ENCODE data around the gene ADCK2. TPM values are rescaled to one million over a fixed set of nuclear protein-coding genes. Genes with fewer than 3 reads are reported as not detected.
"Not testable (repeated sequence)": the region's sequence is repeated elsewhere in the genome, so short reads cannot be mapped to it uniquely, and the experiment has no call there.

The ADCK2 gene
- total RNA-seq, 1 donor from 2014 or later: 12.4 TPM

DNA sequence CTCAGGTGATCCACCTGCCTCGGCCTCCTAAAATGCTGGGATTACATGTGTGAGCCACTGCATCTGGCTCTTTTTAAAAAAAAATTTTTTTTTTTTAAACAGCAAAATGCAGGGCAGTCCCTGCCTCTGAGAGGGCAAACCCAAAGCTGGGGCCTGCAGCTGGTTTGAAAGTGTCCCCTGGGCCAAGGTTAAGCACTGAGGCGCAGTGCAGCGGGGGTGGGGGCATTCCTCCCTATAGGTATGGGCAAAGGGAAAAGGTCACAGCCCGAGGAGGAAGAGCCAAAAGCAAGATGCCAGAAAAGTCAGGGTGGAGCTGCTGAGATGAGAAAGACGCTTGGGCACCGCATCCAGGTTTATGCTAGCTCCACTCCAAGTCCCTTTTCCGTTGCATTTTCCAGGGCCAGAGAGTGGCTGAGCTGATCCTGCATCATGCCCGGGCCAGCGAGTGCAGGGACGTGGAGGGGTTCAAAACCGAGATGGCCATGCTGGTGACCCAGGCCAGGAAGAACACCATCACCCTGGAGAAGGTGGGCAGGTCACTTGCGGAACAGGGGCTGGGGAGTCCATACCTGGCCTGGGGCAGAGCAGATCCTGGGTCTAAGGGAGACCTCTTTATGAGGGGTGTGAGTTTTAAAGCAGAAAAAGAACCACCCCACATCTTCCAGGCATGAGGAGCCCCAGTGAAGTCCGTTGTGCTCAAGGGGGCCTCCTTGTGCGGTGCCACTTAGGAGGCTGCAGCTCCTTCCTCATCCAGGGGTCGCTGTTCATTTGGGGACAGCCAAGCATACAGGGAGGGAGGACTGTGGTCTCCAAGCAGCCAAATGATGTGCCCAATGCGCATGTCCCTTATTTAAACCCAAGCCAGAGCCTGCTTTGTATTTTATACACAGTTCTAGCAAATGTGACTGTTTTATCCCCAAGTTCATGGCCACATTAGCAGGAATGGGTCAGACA lies 16.7 kb downstream of the ADCK2 start:
- TF ChIP-seq EZH2 (IDR thresholded peaks at IDR 0.05; ENCODE audit: insufficient read depth, low read length) (no peak), CTCF (IDR thresholded peaks at IDR 0.05; ENCODE audit: insufficient read depth, low read depth, low read length) (no peak)
- no peaks in the 10 kb centered on the region for H3K4me1 ChIP-seq (ENCODE audit: insufficient read depth, low read length)
- H3K36me3 Mint-ChIP-seq (ENCODE audit: low read depth, unreplicated experiment): peaks cover 9% of the 10 kb centered on the region
- no peak overlapping the region for H2AFZ ChIP-seq (ENCODE audit: low read depth, low read length)
- no peaks in the 10 kb centered on the region for H3K27me3 ChIP-seq (ENCODE audit: insufficient read depth, low read length)
- peaks cover 2% of the 10 kb centered on the region for H3K9me3 Mint-ChIP-seq (ENCODE audit: unreplicated experiment)
- FAIRE-seq (no peak), DNase-seq (ENCODE audit: low read depth) (no peak)
- H3K4me3 ChIP-seq (ENCODE audit: insufficient read depth, low read depth, low read length): no peak overlapping the region
- no peaks in the 10 kb centered on the region for H3K36me3 ChIP-seq (ENCODE audit: insufficient read depth, low read length)
- no peaks in the 10 kb centered on the region for H3K79me2 ChIP-seq (ENCODE audit: insufficient read depth, low read length)
- H3K4me2 ChIP-seq (ENCODE audit: low read length): no peak overlapping the region
- H3K9me3 ChIP-seq (ENCODE audit: insufficient read depth, low read depth, low read length): no peaks in the 10 kb centered on the region
- no peaks in the 10 kb centered on the region for H4K20me1 ChIP-seq (ENCODE audit: insufficient read depth, low read length)
- H3K27ac ChIP-seq (ENCODE audit: low read depth, low read length): no peak overlapping the region
- no peak overlapping the region for H3K9ac ChIP-seq (ENCODE audit: low read length)
- H3K4me3 Mint-ChIP-seq (ENCODE audit: unreplicated experiment): no peak overlapping the region
- H3K27me3 Mint-ChIP-seq (ENCODE audit: low read depth, unreplicated experiment): no peaks in the 10 kb centered on the region
- H3K4me1 Mint-ChIP-seq (ENCODE audit: low read depth, unreplicated experiment): no peaks in the 10 kb centered on the region
- H3K27ac Mint-ChIP-seq (ENCODE audit: unreplicated experiment): no peak overlapping the region

- H3K4me1 Mint-ChIP-seq (ENCODE audit: low read depth, unreplicated experiment): peaks cover 6% of the 10 kb centered on the region
- H3K4me3 ChIP-seq (ENCODE audit: insufficient read depth, low read depth, low read length): no peak overlapping the region
- H3K9ac ChIP-seq (ENCODE audit: low read length): no peak overlapping the region
- DNase-seq (ENCODE audit: low read depth) (no peak), FAIRE-seq (no peak)
- H3K4me3 Mint-ChIP-seq (ENCODE audit: unreplicated experiment): no peak overlapping the region
- no peaks in the 10 kb centered on the region for H3K27me3 Mint-ChIP-seq (ENCODE audit: low read depth, unreplicated experiment)
- H3K36me3 ChIP-seq (ENCODE audit: insufficient read depth, low read length): no peaks in the 10 kb centered on the region
- no peaks in the 10 kb centered on the region for H3K27me3 ChIP-seq (ENCODE audit: insufficient read depth, low read length)
- H3K27ac Mint-ChIP-seq (ENCODE audit: unreplicated experiment): no peak overlapping the region
- TF ChIP-seq CTCF (IDR thresholded peaks at IDR 0.05; ENCODE audit: insufficient read depth, low read depth, low read length): no peak
- TF ChIP-seq EZH2 (IDR thresholded peaks at IDR 0.05; ENCODE audit: insufficient read depth, low read length): no peak
- H3K27ac ChIP-seq (ENCODE audit: low read depth, low read length): no peak overlapping the region
- H4K20me1 ChIP-seq (ENCODE audit: insufficient read depth, low read length): no peaks in the 10 kb centered on the region
- peaks cover 8% of the 10 kb centered on the region for H3K36me3 Mint-ChIP-seq (ENCODE audit: low read depth, unreplicated experiment)
- H3K79me2 ChIP-seq (ENCODE audit: insufficient read depth, low read length): no peaks in the 10 kb centered on the region
- H3K9me3 ChIP-seq (ENCODE audit: insufficient read depth, low read depth, low read length): no peaks in the 10 kb centered on the region
- H2AFZ ChIP-seq (ENCODE audit: low read depth, low read length): no peak overlapping the region
- peaks cover 2% of the 10 kb centered on the region for H3K9me3 Mint-ChIP-seq (ENCODE audit: unreplicated experiment)
- no peak overlapping the region for H3K4me2 ChIP-seq (ENCODE audit: low read length)
- H3K4me1 ChIP-seq (ENCODE audit: insufficient read depth, low read length): peaks cover 8% of the 10 kb centered on the region
These were observed 18.8 kb downstream of the ADCK2 start for GRCh38 chr7:140691376-140692045.

DNA sequence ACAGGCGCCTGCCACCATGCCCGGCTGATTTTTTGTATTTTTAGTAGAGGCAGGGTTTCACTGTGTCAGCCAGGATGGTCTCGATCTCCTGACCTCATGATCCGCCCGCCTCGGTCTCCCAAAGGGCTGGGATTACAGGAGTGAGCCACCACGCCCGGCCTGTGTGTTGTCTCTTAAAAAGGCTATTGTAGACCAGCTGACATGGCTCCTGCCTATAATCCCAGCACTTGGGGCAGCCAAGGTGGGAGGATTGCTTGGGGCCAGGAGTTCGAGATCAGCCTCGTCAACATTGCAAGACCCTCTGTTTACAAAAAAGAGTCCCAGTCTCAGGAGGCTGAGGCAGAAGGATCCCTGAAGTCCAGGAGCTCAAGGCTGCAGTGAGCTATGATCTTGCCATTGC lies 21.1 kb downstream of the ADCK2 start:
- H3K4me1 ChIP-seq (ENCODE audit: insufficient read depth, low read length); H3K27ac Mint-ChIP-seq (ENCODE audit: unreplicated experiment); H3K9ac ChIP-seq (ENCODE audit: low read length); H3K36me3 ChIP-seq (ENCODE audit: insufficient read depth, low read length); H3K27me3 Mint-ChIP-seq (ENCODE audit: low read depth, unreplicated experiment); H3K9me3 Mint-ChIP-seq (ENCODE audit: unreplicated experiment); H3K27me3 ChIP-seq (ENCODE audit: insufficient read depth, low read length); H3K4me3 Mint-ChIP-seq (ENCODE audit: unreplicated experiment); H3K27ac ChIP-seq (ENCODE audit: low read depth, low read length); H3K9me3 ChIP-seq (ENCODE audit: insufficient read depth, low read depth, low read length); H2AFZ ChIP-seq (ENCODE audit: low read depth, low read length); H3K36me3 Mint-ChIP-seq (ENCODE audit: low read depth, unreplicated experiment); DNase-seq (ENCODE audit: low read depth); H3K4me3 ChIP-seq (ENCODE audit: insufficient read depth, low read depth, low read length); FAIRE-seq; H3K4me2 ChIP-seq (ENCODE audit: low read length): not testable (repeated sequence)
- Histone ChIP-seq H4K20me1 (ENCODE audit: insufficient read depth, low read length) (peaks cover 15% of the 10 kb centered on the region), H3K79me2 (ENCODE audit: insufficient read depth, low read length) (peaks cover 21% of the 10 kb centered on the region)
- peaks cover 13% of the 10 kb centered on the region for H3K4me1 Mint-ChIP-seq (ENCODE audit: low read depth, unreplicated experiment)
